ENCODE measurements around the gene CLSTN1.

Gene CLSTN1

DNA sequence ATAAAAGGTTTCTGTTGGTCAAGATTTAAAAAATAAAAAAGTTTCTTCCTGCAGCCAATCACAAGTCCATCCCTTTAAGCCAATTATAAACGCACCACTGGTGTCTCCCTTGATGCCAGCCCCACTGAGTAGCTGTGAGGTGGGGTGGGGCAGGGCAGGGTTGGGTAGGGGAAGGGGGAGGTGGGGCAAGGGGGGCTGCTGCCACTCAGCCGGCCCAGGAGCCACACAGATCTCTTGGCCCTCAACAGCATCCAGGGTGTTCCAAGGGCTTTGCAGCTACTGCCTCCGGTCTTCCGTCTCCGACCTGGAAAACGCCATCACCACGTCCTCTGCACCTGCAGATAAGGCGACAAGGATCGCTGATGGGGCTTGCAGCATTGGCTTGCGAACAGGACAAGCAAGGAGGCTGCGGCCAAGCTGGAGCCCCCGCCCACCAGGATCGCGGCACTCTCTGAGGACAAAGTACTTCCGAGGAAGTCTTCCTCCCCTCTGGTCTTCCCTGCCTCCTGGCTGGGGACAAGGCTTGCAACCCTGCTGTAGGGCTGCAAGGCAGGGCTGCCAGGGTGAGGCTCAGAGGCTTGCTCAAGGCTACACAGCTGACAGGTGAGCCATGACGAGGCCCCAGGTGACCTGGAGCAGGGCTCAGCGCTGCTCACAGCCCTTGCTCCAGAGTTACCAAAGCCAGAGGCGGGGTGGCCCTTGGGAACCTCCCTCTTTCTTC is 26.8 kb upstream of the CLSTN1 start:
- no peak for DNase-seq

GRCh38 chr1:9849691-9850441 is 26.1 kb upstream of the CLSTN1 start:
- no peak for DNase-seq

DNA sequence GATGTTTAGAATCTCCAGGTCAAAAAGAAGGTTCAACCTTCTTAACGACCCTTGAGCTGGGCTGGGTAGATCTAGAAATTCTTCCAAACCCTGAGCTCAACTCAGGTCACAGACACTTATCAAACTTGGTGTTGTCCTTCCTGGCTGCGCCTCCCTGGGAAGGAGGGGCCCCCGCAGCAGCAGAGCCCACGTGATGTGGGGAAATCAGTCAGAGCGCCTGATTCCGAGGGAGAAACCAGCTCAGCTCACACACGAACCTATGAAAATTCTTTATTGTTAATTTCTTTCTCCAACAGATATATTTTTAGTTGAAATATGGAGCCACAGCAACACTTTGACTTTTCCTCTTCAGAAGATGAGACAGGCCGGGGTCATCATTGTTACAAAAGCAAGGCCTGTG is 24.3 kb upstream of the CLSTN1 start:
- DNase-seq = no peak

DNA sequence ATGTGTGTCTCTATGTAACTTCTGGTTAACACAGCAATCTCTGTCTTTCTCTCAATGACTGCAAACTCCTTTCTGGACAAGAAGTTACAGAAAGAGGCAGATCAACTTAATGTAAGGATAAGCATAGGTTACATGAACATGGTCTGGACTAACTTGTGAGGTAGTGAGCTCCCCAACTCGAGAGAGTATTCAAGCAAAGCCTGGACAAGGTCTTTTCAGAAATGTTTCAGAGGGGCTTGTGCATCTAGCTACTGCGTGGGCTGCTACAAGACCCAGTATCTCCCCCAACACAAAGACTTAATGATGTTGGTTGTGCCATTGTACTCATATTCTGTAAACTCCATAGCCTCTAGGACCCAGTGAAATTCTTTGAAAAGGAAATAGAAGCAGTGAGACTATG is 23.5 kb upstream of the CLSTN1 start:
- DNase-seq = no peak

GRCh38 chr1:9846611-9847171 is 22.9 kb upstream of the CLSTN1 start:
- DNase-seq = no peak

DNA sequence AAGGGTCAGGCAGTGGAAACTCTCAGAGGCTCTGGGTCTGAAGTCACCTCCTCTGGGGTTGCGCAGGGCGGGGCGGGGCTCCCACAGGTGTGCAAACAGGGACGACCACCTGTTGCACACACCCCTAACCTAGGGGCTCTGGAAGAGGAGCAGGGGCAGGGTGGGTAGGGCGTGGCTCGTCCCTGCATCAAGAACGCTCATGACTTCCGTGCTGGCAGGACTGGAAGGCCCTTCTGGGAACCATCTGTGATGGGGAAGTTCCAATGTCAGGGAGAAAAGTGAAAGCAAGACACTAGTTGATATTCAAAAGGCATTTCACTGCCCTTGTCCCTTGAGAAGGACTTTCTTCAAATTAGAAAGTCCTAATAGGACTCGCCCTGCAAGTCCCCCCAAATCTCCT is 22.1 kb upstream of the CLSTN1 start:
- no peak for DNase-seq

GRCh38 chr1:9844756-9845155 is 21.0 kb upstream of the CLSTN1 start:
- DNase-seq = no peak

DNA sequence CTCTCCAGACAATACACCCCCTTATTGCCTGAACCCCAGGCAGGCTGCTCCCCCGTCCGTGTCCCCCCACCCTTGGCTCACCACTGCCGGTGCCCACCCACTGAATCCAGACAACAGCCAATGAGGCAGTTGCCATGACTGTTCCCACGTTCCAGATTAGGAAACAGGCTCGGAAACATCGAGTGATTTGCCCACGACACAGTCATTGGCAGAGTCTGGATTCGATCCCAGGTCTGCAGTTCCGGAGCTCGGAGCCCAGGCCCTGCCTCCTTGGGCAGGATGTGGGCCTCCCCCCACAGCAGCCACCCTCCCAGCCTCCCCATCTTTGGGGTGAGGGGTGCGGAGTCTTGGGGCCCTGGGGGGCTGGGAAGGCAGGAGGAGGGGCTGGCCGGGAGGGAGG is 20.3 kb upstream of the CLSTN1 start:
- no peak for DNase-seq

DNA sequence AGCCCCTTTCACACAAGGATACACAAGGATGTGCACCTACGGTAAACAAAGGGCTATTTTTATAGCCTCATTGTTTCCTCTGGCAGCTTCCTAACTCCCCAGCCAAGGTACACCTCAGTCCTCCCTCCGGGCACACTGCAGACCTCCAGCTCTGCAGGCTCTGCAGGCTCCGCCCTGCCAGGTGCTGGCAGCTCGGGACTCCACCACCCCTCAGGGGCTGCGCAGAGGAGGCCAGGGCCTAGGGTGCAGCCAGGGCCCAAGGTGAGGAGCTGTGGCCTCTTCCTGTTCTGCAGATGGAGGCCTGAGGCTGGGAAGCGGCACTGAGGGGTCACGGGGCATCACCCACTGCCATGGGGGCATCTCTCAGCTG is 19.8 kb upstream of the CLSTN1 start:
- no peak for DNase-seq

GRCh38 chr1:9842781-9843575 is 19.2 kb upstream of the CLSTN1 start:
- no peak for DNase-seq

- no peak for DNase-seq
Measured at GRCh38 chr1:9842073-9842711, 18.4 kb upstream of the CLSTN1 start.

DNA sequence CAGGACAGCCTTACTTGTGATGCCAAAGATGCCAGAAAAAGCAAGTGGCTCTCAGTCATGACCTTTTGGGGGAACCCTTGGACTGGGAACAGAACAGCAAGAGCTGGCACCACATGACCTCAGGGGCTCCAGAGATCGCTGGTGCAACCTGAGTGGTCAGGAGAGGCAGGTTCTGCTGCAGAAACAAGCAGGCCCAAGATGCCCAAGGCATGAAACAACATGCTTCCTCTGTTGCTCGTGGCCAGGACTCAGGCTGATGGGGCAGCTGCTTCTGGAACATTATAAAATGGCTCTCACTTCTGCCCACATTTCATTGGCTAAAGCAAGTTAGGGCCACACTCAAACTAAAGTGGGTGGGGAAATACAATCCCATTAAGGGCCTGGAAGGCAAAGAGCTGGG is 17.7 kb upstream of the CLSTN1 start:
- no peak for DNase-seq

- no peak for DNase-seq
Measured at GRCh38 chr1:9840176-9840575, 16.4 kb upstream of the CLSTN1 start.

- no peak for DNase-seq
Measured at GRCh38 chr1:9838946-9839345, 15.2 kb upstream of the CLSTN1 start.

- DNase-seq = no peak
Measured at GRCh38 chr1:9836632-9836960, 12.8 kb upstream of the CLSTN1 start.

GRCh38 chr1:9835758-9836631 is 12.2 kb upstream of the CLSTN1 start:
- no peak for DNase-seq

DNA sequence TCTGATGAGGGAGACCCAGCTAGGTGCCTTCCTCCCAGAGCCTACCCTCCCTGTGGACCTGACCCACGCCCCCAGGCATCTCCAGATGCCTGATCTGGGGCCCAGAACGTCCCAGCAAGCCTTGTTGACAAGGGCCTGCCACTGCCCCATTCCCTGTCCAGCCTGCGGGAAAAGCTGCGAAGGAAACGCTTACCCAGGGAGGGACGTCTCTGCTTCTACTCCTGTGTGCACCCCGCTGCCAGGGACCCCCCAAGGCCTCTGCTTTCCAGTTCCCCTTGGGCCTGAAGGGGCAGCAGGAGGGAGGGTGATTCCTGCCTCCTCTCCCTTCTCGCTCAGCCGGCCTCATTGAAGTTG is 11.6 kb upstream of the CLSTN1 start:
- DNase-seq = no peak

DNA sequence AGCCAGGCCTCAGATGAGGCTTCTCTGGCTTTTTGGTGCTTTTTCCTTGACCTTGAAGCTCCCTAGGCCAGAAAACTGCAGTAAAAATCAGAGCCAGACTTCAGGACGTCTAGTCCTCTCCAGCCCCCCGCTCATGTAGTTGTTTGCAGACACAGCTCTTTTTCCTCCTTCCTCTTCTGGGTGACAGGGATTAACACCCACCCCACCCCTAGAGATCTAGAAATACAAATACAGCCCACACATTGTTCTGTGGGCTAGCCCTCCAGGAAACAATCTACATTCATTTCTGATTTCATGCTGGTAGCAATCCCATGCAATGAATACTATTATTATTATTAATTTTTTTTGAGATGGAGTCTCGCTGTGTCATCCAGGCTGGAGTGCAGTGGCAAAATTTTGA is 9.9 kb upstream of the CLSTN1 start:
- DNase-seq = no peak

GRCh38 chr1:9827558-9828185 is 3.9 kb upstream of the CLSTN1 start:
- DNase-seq = peak; percentile 16

- no peak for DNase-seq
Measured at GRCh38 chr1:9826616-9827015, 2.9 kb upstream of the CLSTN1 start.

- no peak for DNase-seq
Measured at GRCh38 chr1:9826087-9826486, 2.3 kb upstream of the CLSTN1 start.

Measured in stimulated activated naive CD4-positive, alpha-beta T cell treated with Interleukin-2 at 50 U/mL for 16 hours (primary cell).